H9 (cell line): ENCODE measurements around the gene TOM1L2. TPM values are rescaled to one million over a fixed set of nuclear protein-coding genes. Genes with fewer than 3 reads are reported as not detected.

Experiments
- DNase-seq: peaks from one replicate; pipeline ENCODE4 v3.0.0-alpha.2; 2017
- H2AFZ ChIP-seq: one replicate; pipeline ENCODE4 v1.6.1; 2013; ENCODE audit warnings: mild to moderate bottlenecking, low read length, control low read depth, moderate library complexity
- H2AK5ac ChIP-seq: 2 replicates; pipeline ENCODE4 v1.6.1; 2013; ENCODE audit warnings: low read length, control low read depth, mixed read lengths; ENCODE audit not compliant: insufficient read length
- H2BK120ac ChIP-seq: one replicate; pipeline ENCODE4 v1.6.1; 2013; ENCODE audit warnings: low read depth, mild to moderate bottlenecking, low read length, control low read depth, inconsistent platforms; ENCODE audit not compliant: poor library complexity, severe bottlenecking
- H2BK12ac ChIP-seq: 2 replicates; pipeline ENCODE4 v1.6.1; 2013; ENCODE audit warnings: low read length, control low read depth, mixed read lengths, low read depth; ENCODE audit not compliant: insufficient read length
- H2BK15ac ChIP-seq: 2 replicates; pipeline ENCODE4 v1.6.1; 2013; ENCODE audit warnings: low read depth, low read length, control low read depth
- H2BK20ac ChIP-seq: one replicate; pipeline ENCODE4 v1.6.1; 2013; ENCODE audit warnings: low read depth, mild to moderate bottlenecking, low read length, control low read depth, inconsistent platforms; ENCODE audit not compliant: poor library complexity, severe bottlenecking
- H2BK5ac ChIP-seq: 2 replicates; pipeline ENCODE4 v1.6.1; 2013; ENCODE audit warnings: low read length, control low read depth, mixed read lengths; ENCODE audit not compliant: insufficient read length
- H3K14ac ChIP-seq: 2 replicates; pipeline ENCODE4 v1.6.1; 2013; ENCODE audit warnings: low read length, control low read depth; ENCODE audit not compliant: insufficient read depth
- H3K18ac ChIP-seq: 2 replicates; pipeline ENCODE4 v1.6.1; 2013; ENCODE audit warnings: low read depth, mild to moderate bottlenecking, mixed read lengths, low read length, control low read depth; ENCODE audit not compliant: insufficient read length
- H3K23ac ChIP-seq: 2 replicates; pipeline ENCODE4 v1.6.1; 2013; ENCODE audit warnings: low read length, control low read depth, mixed read lengths, low read depth; ENCODE audit not compliant: insufficient read length
- H3K23me2 ChIP-seq: 2 replicates; pipeline ENCODE4 v1.6.1; 2013; ENCODE audit warnings: low read depth, mild to moderate bottlenecking, mixed read lengths, low read length, control low read depth; ENCODE audit not compliant: insufficient read length, poor library complexity, severe bottlenecking
- H3K27ac ChIP-seq: 2 replicates; pipeline ENCODE4 v1.5.1; 2013; ENCODE audit warnings: low read length, control low read depth, mixed read lengths, low read depth; ENCODE audit not compliant: insufficient read length
- H3K27me3 ChIP-seq: 2 replicates; pipeline ENCODE4 v1.6.1; 2013; ENCODE audit warnings: low read length, control low read depth, inconsistent platforms; ENCODE audit not compliant: insufficient read depth
- H3K4ac ChIP-seq: 2 replicates; pipeline ENCODE4 v1.6.1; 2013; ENCODE audit warnings: low read depth, mild to moderate bottlenecking, control low read depth, inconsistent platforms, low read length, moderate library complexity
- H3K4me1 ChIP-seq: 2 replicates; pipeline ENCODE4 v1.6.1; 2013; ENCODE audit warnings: low read length, control low read depth, inconsistent platforms; ENCODE audit not compliant: insufficient read depth
- H3K4me2 ChIP-seq: 2 replicates; pipeline ENCODE4 v1.6.1; 2013; ENCODE audit warnings: low read length, control low read depth, mixed read lengths; ENCODE audit not compliant: insufficient read length, insufficient read depth
- H3K56ac ChIP-seq: 2 replicates; pipeline ENCODE4 v1.6.1; 2013; ENCODE audit warnings: low read depth, mild to moderate bottlenecking, mixed read lengths, low read length, control low read depth; ENCODE audit not compliant: insufficient read length
- H3K79me1 ChIP-seq: 2 replicates; pipeline ENCODE4 v1.6.1; 2013; ENCODE audit warnings: low read depth, mild to moderate bottlenecking, moderate library complexity, low read length, control low read depth, inconsistent platforms; ENCODE audit not compliant: insufficient read depth, poor library complexity, severe bottlenecking
- H3K79me2 ChIP-seq: 2 replicates; pipeline ENCODE4 v1.6.1; 2013; ENCODE audit warnings: low read length, control low read depth, inconsistent platforms; ENCODE audit not compliant: insufficient read depth
- H3K9ac ChIP-seq: 2 replicates; pipeline ENCODE4 v1.6.1; 2013; ENCODE audit warnings: low read length, control low read depth, mixed read lengths; ENCODE audit not compliant: insufficient read length; ENCODE audit errors: extremely low read depth
- H3K9me3 ChIP-seq: one replicate; pipeline ENCODE4 v1.6.1; 2013; ENCODE audit warnings: low read depth, low read length, inconsistent platforms; ENCODE audit not compliant: control insufficient read depth
- H3T11ph ChIP-seq: one replicate; pipeline ENCODE4 v1.6.1; 2013; ENCODE audit warnings: mild to moderate bottlenecking, low read length, control low read depth, inconsistent platforms
- H4K20me1 ChIP-seq: one replicate; pipeline ENCODE4 v1.6.1; 2013; ENCODE audit not compliant: control insufficient read depth, insufficient read length, insufficient read depth
- H4K5ac ChIP-seq: 2 replicates; pipeline ENCODE4 v1.6.1; 2013; ENCODE audit warnings: low read depth, mild to moderate bottlenecking, mixed read lengths, low read length, control low read depth; ENCODE audit not compliant: insufficient read length
- H4K8ac ChIP-seq: replicated peaks from 2 replicates; pipeline ENCODE4 v1.6.1; 2013; ENCODE audit warnings: low read length, control low read depth, mixed read lengths, low read depth; ENCODE audit not compliant: insufficient read length
- H4K91ac ChIP-seq: 2 replicates; pipeline ENCODE4 v1.6.1; 2013; ENCODE audit warnings: low read depth, mild to moderate bottlenecking, moderate library complexity, mixed read lengths, low read length, control low read depth; ENCODE audit not compliant: insufficient read length
- H3K27ac Mint-ChIP-seq, 3 experiments: 2 replicates in 2 of 3; 3 replicates in 1 of 3; pipeline ENCODE4 v1.8.0; 2020 to 2021; ENCODE audit warnings: mixed read lengths in 3 of 3, mild to moderate bottlenecking in 1 of 3, moderate library complexity in 1 of 3
- H3K27me3 Mint-ChIP-seq: 2 replicates; pipeline ENCODE4 v1.8.0; 2021; ENCODE audit warnings: low read depth, mild to moderate bottlenecking, moderate library complexity, mixed read lengths
- H3K36me3 Mint-ChIP-seq, 3 experiments: 2 replicates in 2 of 3; 3 replicates in 1 of 3; pipeline ENCODE4 v1.8.0; 2020 to 2021; ENCODE audit warnings: low read depth in 3 of 3, mixed read lengths in 3 of 3; ENCODE audit not compliant: insufficient read depth in 1 of 3
- H3K4me1 Mint-ChIP-seq, 2 experiments: 2 replicates each; pipeline ENCODE4 v1.8.0; 2020; ENCODE audit warnings: mixed read lengths in 2 of 2
- H3K4me3 Mint-ChIP-seq, 2 experiments: 2 replicates in 1 of 2; 3 replicates in 1 of 2; pipeline ENCODE4 v1.8.0; 2020 to 2021; ENCODE audit warnings: mild to moderate bottlenecking in 2 of 2, mixed read lengths in 2 of 2, moderate library complexity in 1 of 2
- H3K9me3 Mint-ChIP-seq, 2 experiments: 2 replicates in 1 of 2; 3 replicates in 1 of 2; pipeline ENCODE4 v1.8.0; 2020; ENCODE audit warnings: mild to moderate bottlenecking in 2 of 2, mixed read lengths in 2 of 2, moderate library complexity in 1 of 2
- WGBS: extraction: QIAGEN DNeasy Blood & Tissue Kit; methylation state at CpG from one replicate; pipeline ENCODE4 v1.1.7; 2013; ENCODE audit warnings: missing lambda C conversion rate, low lambda C conversion rate, mixed read lengths; ENCODE audit not compliant: insufficient read length; ENCODE audit errors: extremely low coverage; 5-methylcytosine and 5-hydroxymethylcytosine counted together
- total RNA-seq: library from RNA; stranded (reverse); gene quantifications from 2 replicates; pipeline ENCODE4 v1.2.1, GENCODE V29; 2021
- TF ChIP-seq, protein P1 (sequence below): fragments of 200-600 bp; sonication (generic); conservative IDR thresholded peaks from 3 replicates; pipeline ENCODE4 v1.8.0; 2021; ENCODE audit warnings: antibody characterized with exemption, mild to moderate bottlenecking

Gene TOM1L2
- total RNA-seq, 1 experiment from 2014 or later, result 4.6 TPM

- no peak overlapping the region for H2AK5ac ChIP-seq
- H3K27me3 ChIP-seq, result peaks cover 8% of the 10 kb centered on the region; the same call in 1 of the 2 replicates
- H2AFZ ChIP-seq, result no peak overlapping the region
- no peak overlapping the region for H3K56ac ChIP-seq
- H4K91ac ChIP-seq, result no peak overlapping the region
- peaks cover 6% of the 10 kb centered on the region for H3K23me2 ChIP-seq
- no peak overlapping the region for H3K9ac ChIP-seq
- no peaks in the 10 kb centered on the region for H4K20me1 ChIP-seq
- H3T11ph ChIP-seq, result no peak overlapping the region
- H4K5ac ChIP-seq, result no peak overlapping the region
- no peak overlapping the region for H3K27ac ChIP-seq
- no peaks in the 10 kb centered on the region for H3K79me2 ChIP-seq
- no peak overlapping the region for H2BK20ac ChIP-seq
- no CpG with 5 or more reads among the region's 27 CpGs for WGBS
- Mint-ChIP-seq H3K27me3 (peaks cover 30% of the 10 kb centered on the region), H3K4me1 (peaks cover 17 to 25% of the 10 kb centered on the region in 2 experiments), H3K27ac (no peak overlapping the region), H3K9me3 (no peaks in the 10 kb centered on the region), H3K36me3 (peaks cover 5 to 24% (median 14%) of the 10 kb centered on the region in 3 experiments), H3K4me3 (peak overlapping the region; percentile 59 to 72; a peak in 4 of 5 replicates)
- H3K4me2 ChIP-seq, result peak overlapping the region; percentile 51
- DNase-seq, result no peak
- no peak overlapping the region for H3K4ac ChIP-seq
- H2BK120ac ChIP-seq, result no peak overlapping the region
- H2BK12ac ChIP-seq, result no peak overlapping the region
- H3K14ac ChIP-seq, result no peak overlapping the region
- TF ChIP-seq, protein P1, sequence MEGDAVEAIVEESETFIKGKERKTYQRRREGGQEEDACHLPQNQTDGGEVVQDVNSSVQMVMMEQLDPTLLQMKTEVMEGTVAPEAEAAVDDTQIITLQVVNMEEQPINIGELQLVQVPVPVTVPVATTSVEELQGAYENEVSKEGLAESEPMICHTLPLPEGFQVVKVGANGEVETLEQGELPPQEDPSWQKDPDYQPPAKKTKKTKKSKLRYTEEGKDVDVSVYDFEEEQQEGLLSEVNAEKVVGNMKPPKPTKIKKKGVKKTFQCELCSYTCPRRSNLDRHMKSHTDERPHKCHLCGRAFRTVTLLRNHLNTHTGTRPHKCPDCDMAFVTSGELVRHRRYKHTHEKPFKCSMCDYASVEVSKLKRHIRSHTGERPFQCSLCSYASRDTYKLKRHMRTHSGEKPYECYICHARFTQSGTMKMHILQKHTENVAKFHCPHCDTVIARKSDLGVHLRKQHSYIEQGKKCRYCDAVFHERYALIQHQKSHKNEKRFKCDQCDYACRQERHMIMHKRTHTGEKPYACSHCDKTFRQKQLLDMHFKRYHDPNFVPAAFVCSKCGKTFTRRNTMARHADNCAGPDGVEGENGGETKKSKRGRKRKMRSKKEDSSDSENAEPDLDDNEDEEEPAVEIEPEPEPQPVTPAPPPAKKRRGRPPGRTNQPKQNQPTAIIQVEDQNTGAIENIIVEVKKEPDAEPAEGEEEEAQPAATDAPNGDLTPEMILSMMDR, result 0 out of 3 replicates have a peak, but pooled peaks have one; percentile 0
- H3K4me1 ChIP-seq, result no peaks in the 10 kb centered on the region; the same call in 1 of the 2 replicates
- H4K8ac ChIP-seq, result no peak overlapping the region
- H2BK5ac ChIP-seq, result no peak overlapping the region
- no peak overlapping the region for H3K23ac ChIP-seq
- no peak overlapping the region for H2BK15ac ChIP-seq
- no peaks in the 10 kb centered on the region for H3K9me3 ChIP-seq
- H3K18ac ChIP-seq, result no peak overlapping the region
- no peaks in the 10 kb centered on the region for H3K79me1 ChIP-seq
Observed at GRCh38 chr17:17810895-17811248, 161.3 kb downstream of the TOM1L2 start.
